HCT116 (cell line): ENCODE data around the gene FRRS1L. TPM values are rescaled to one million over a fixed set of nuclear protein-coding genes. Genes with fewer than 3 reads are reported as not detected.

Experiments used
- ATAC-seq: fragments of 200-7000 bp; cut with Tn5 transposase; 2 replicates; pipeline ENCODE4 v1.9.1; 2020; ENCODE audit warnings: mild to moderate bottlenecking, moderate library complexity
- BruUV-seq: library from RNA; stranded (reverse); fragments of 400-500 nt; replicated peaks from 2 replicates; lab custom pipeline; 2021; lab: Mats Ljungman, UMichigan
- CTCF ChIA-PET: fragments of 300-600 bp; sonication (Branson Sonifier 250); formaldehyde crosslinking; loops from one replicate; lab custom pipeline; 2021; ENCODE audit warnings: antibody characterized with exemption; lab: Charles Lee
- POLR2A ChIA-PET: fragments of 300-600, 350-600 bp; sonication (Branson Sonifier 250); formaldehyde crosslinking; loops from one replicate; lab custom pipeline; 2021; ENCODE audit warnings: antibody characterized with exemption; lab: Charles Lee
- RAD21 ChIA-PET, 2 experiments: fragments of 300-600 bp; sonication (Branson Sonifier 250); formaldehyde crosslinking; loops; one replicate each; lab custom pipeline; 2023; ENCODE audit warnings: low total read pairs in 2 of 2; ENCODE audit not compliant: uncharacterized antibody in 2 of 2, unreplicated experiment in 2 of 2, low non-redundant PET in 1 of 2; lab: Charles Lee
- DNase-seq: peaks from one replicate; pipeline ENCODE4 v3.0.0-alpha.2; 2010; ENCODE audit warnings: low read depth, low spot score
- H2AFZ ChIP-seq: fragments of 200-600 bp; shearing (Covaris generic), sonication (generic); 2 replicates; pipeline ENCODE4 v1.6.1; 2017; ENCODE audit warnings: low read depth, mixed run types, mixed read lengths, antibody characterized with exemption, low read length; ENCODE audit not compliant: poor library complexity, severe bottlenecking
- H3K27ac ChIP-seq: 2 replicates; pipeline ENCODE4 v1.5.1; 2012; ENCODE audit warnings: low read depth, low read length
- H3K27me3 ChIP-seq: fragments of 200-600 bp; sonication (generic); 2 replicates; pipeline ENCODE4 v1.6.1; 2016; ENCODE audit warnings: mixed run types, low read length, mixed read lengths; ENCODE audit not compliant: insufficient read depth
- H3K36me3 ChIP-seq, 2 experiments: fragments of 200-500 bp in 1 of 2; fragments of 200-600 bp in 1 of 2; sonication (Bioruptor generic) in 1 of 2; sonication (generic) in 1 of 2; 2 replicates each; pipeline versions ENCODE4 v1.5.1 to v1.6.1; 2014 to 2016; ENCODE audit warnings: low read length in 2 of 2, inconsistent platforms in 1 of 2, mixed read lengths in 1 of 2, mixed run types in 1 of 2; ENCODE audit not compliant: insufficient read depth in 2 of 2, control insufficient read depth in 1 of 2
- H3K4me1 ChIP-seq, 2 experiments: fragments of 200-600 bp in 1 of 2; sonication (generic) in 1 of 2; 2 replicates each; pipeline versions ENCODE4 v1.5.1 to v1.6.1; 2012 to 2017; ENCODE audit warnings: low read length in 2 of 2, inconsistent platforms in 1 of 2, mild to moderate bottlenecking in 1 of 2, mixed read lengths in 1 of 2, mixed run types in 1 of 2, moderate library complexity in 1 of 2; ENCODE audit not compliant: insufficient read depth in 2 of 2, control insufficient read depth in 1 of 2
- H3K4me2 ChIP-seq: fragments of 200-600 bp; sonication (generic); 2 replicates; pipeline ENCODE4 v1.6.1; 2017; ENCODE audit warnings: mixed run types, low read length, mixed read lengths
- H3K4me3 ChIP-seq, 2 experiments: fragments of 200-600 bp in 1 of 2; sonication (generic) in 1 of 2; replicated peaks in 1 of 2; 2 replicates each; pipeline ENCODE4 v1.5.1; 2011 to 2016; ENCODE audit warnings: low read length in 2 of 2, control low read depth in 1 of 2, low read depth in 1 of 2, mild to moderate bottlenecking in 1 of 2, mixed read lengths in 1 of 2, mixed run types in 1 of 2
- H3K79me2 ChIP-seq: fragments of 200-600 bp; sonication (generic); 2 replicates; pipeline ENCODE4 v1.6.1; 2017; ENCODE audit warnings: mild to moderate bottlenecking, mixed run types, low read length, moderate library complexity, mixed read lengths; ENCODE audit not compliant: insufficient read depth
- H3K9ac ChIP-seq: fragments of 200-600 bp; sonication (generic); 2 replicates; pipeline ENCODE4 v1.6.1; 2016; ENCODE audit warnings: low read length, mixed read lengths
- H3K9me2 ChIP-seq: fragments of 200-600 bp; sonication (generic), shearing (Covaris generic); 2 replicates; pipeline ENCODE4 v1.6.1; 2017; ENCODE audit warnings: mixed run types, mild to moderate bottlenecking, moderate library complexity; ENCODE audit not compliant: insufficient read depth
- H3K9me3 ChIP-seq, 2 experiments: fragments of 200-500 bp in 1 of 2; fragments of 200-600 bp in 1 of 2; sonication (Bioruptor generic) in 1 of 2; sonication (generic) in 1 of 2; 2 replicates each; pipeline ENCODE4 v1.6.1; 2014 to 2017; ENCODE audit warnings: low read length in 2 of 2, mixed read lengths in 2 of 2, inconsistent platforms in 1 of 2, low read depth in 1 of 2, mild to moderate bottlenecking in 1 of 2, mixed run types in 1 of 2, moderate library complexity in 1 of 2; ENCODE audit not compliant: control insufficient read depth in 1 of 2, insufficient read depth in 1 of 2
- H4K20me1 ChIP-seq: fragments of 200-600 bp; sonication (generic), shearing (Covaris generic); 2 replicates; pipeline ENCODE4 v1.6.1; 2017; ENCODE audit warnings: mixed run types, mild to moderate bottlenecking, moderate library complexity; ENCODE audit not compliant: insufficient read depth
- ATF3 ChIP-seq: IDR thresholded peaks from 2 replicates; pipeline ENCODE4 v1.6.1; 2012
- CBX3 ChIP-seq: IDR thresholded peaks from 2 replicates; pipeline ENCODE4 v1.6.1; 2012; ENCODE audit warnings: low read depth
- CEBPB ChIP-seq: IDR thresholded peaks from 2 replicates; pipeline ENCODE4 v1.6.1; 2012; ENCODE audit warnings: low read depth
- CTCF ChIP-seq, 3 experiments: fragments of 200-600 bp in 1 of 3; sonication (generic) in 1 of 3; IDR thresholded peaks in 2 of 3; conservative IDR thresholded peaks in 1 of 3; 2 replicates each; pipeline ENCODE4 v1.5.1; 2012 to 2017; ENCODE audit warnings: low read depth in 2 of 3, low read length in 2 of 3, antibody characterized with exemption in 1 of 3, borderline replicate concordance in 1 of 3, control low read depth in 1 of 3, mild to moderate bottlenecking in 1 of 3, mixed read lengths in 1 of 3, mixed run types in 1 of 3, moderate library complexity in 1 of 3; ENCODE audit not compliant: insufficient read depth in 1 of 3
- EGR1 ChIP-seq: IDR thresholded peaks from 2 replicates; pipeline ENCODE4 v1.6.1; 2012; ENCODE audit warnings: low read depth
- EZH2 ChIP-seq: fragments of 200-600 bp; sonication (generic); IDR thresholded peaks from 2 replicates; pipeline ENCODE4 v1.6.1; 2017; ENCODE audit warnings: antibody characterized with exemption, mixed run types
- EZH2phosphoT487 ChIP-seq: fragments of 200-600 bp; IDR thresholded peaks from 2 replicates; pipeline ENCODE4 v1.6.1; 2018; ENCODE audit warnings: antibody characterized with exemption, borderline replicate concordance
- JUND ChIP-seq: IDR thresholded peaks from 2 replicates; pipeline ENCODE4 v1.6.1; 2012
- MAX ChIP-seq: IDR thresholded peaks from 2 replicates; pipeline ENCODE4 v1.6.1; 2012
- POLR2A ChIP-seq: IDR thresholded peaks from 2 replicates; pipeline ENCODE4 v1.7.0; 2011; ENCODE audit warnings: borderline replicate concordance; ENCODE audit not compliant: insufficient read depth, insufficient read length; ENCODE audit errors: extremely low read depth
- POLR2AphosphoS5 ChIP-seq: IDR thresholded peaks from 2 replicates; pipeline ENCODE4 v1.6.1; 2011; ENCODE audit warnings: mild to moderate bottlenecking, low read depth, low read length, moderate library complexity
- RAD21 ChIP-seq: IDR thresholded peaks from 2 replicates; pipeline ENCODE4 v1.6.1; 2012; ENCODE audit warnings: low read depth, mild to moderate bottlenecking
- SIN3A ChIP-seq: IDR thresholded peaks from 2 replicates; pipeline ENCODE4 v1.6.1; 2012; ENCODE audit warnings: low read depth
- SRF ChIP-seq: IDR thresholded peaks from 2 replicates; pipeline ENCODE4 v1.6.1; 2012; ENCODE audit warnings: low read depth
- TCF7L2 ChIP-seq: IDR thresholded peaks from 2 replicates; pipeline ENCODE4 v1.7.0; 2011; ENCODE audit warnings: borderline replicate concordance, inconsistent platforms; ENCODE audit not compliant: insufficient read depth, insufficient read length; ENCODE audit errors: extremely low read depth
- YY1 ChIP-seq: IDR thresholded peaks from 2 replicates; pipeline ENCODE4 v1.6.1; 2011; ENCODE audit warnings: low read length, low read depth, moderate library complexity, mild to moderate bottlenecking; ENCODE audit not compliant: insufficient replicate concordance; ENCODE audit errors: extremely low read depth
- ZBTB33 ChIP-seq: IDR thresholded peaks from 2 replicates; pipeline ENCODE4 v1.6.1; 2011; ENCODE audit warnings: mild to moderate bottlenecking, low read length, moderate library complexity; ENCODE audit not compliant: insufficient replicate concordance; ENCODE audit errors: extremely low read depth
- ZFX ChIP-seq: fragments of 450-650 bp; IDR thresholded peaks from 2 replicates; pipeline ENCODE4 v1.6.1; 2017
- ZNF274 ChIP-seq: fragments of 200-500 bp; sonication (Bioruptor generic); IDR thresholded peaks from 2 replicates; pipeline ENCODE4 v1.6.1; 2014; ENCODE audit warnings: mild to moderate bottlenecking, low read depth, low read length, inconsistent platforms
- intact Hi-C: fragments of 100-400 bp; cut with micrococcal nuclease; formaldehyde crosslinking; loops from 2 replicates; pipeline ENCODE4 v1.10.0; 2022
- total RNA-seq: library from RNA; stranded (reverse); gene quantifications from one replicate; pipeline ENCODE4 v1.2.1, GENCODE V29; 2021; ENCODE audit not compliant: unreplicated experiment

The FRRS1L gene
- total RNA-seq, 1 experiment from 2014 or later: not detected

- TF ChIP-seq ZFX: peak; percentile 97
- no peak for TF ChIP-seq SRF
- TF ChIP-seq JUND: no peak
- TF ChIP-seq, all 23 proteins: peak for 9
These were observed 47.4 kb downstream of the FRRS1L start, which contains the start of gene TMEM245 (continued) for GRCh38 chr9:109119439-109120203.

- ChIA-PET POLR2A (interaction anchor here (1.6 kb wide), 1 partner anchor 10 kb away, joined by 5 read pairs; no protein-coding TSS in a partner anchor), RAD21 (interaction anchor here in 1 of 2 experiments (0.5 kb wide), 1 partner anchor 52 kb away, joined by 3 read pairs; no protein-coding TSS in a partner anchor), CTCF (no interaction called here)
- DNase-seq (no peak), ATAC-seq (peak; percentile 19)
- H3K4me2 ChIP-seq: peak overlapping the region; percentile 95
- H2AFZ ChIP-seq: no peak overlapping the region
- peak overlapping the region; percentile 92 for H3K9ac ChIP-seq
- H3K27ac ChIP-seq: peak overlapping the region; percentile 87
- peaks cover 15 to 31% of the 10 kb centered on the region in 2 experiments for H3K4me1 ChIP-seq
- intact Hi-C loops: loop anchor here (1.0 to 2.0 kb wide), 2 partner anchors 83 to 198 kb away; no protein-coding TSS in a partner anchor
- H4K20me1 ChIP-seq: peaks cover 8% of the 10 kb centered on the region; the same call in 1 of the 2 replicates
- BruUV-seq: no TSS peak
- peaks cover 58% of the 10 kb centered on the region for H3K79me2 ChIP-seq
- peak overlapping the region; percentile 70 to 93 for H3K4me3 ChIP-seq
- H3K9me3 ChIP-seq: no peaks in the 10 kb centered on the region
- no peaks in the 10 kb centered on the region for H3K36me3 ChIP-seq
- no peaks in the 10 kb centered on the region for H3K27me3 ChIP-seq
- H3K9me2 ChIP-seq: no peaks in the 10 kb centered on the region
- TF ChIP-seq CBX3 (no peak), TCF7L2 (no peak), SIN3A (no peak), RAD21 (no peak), ZBTB33 (no peak), POLR2A (no peak), CTCF (IDR thresholded peaks at IDR 0.05 in 2 of 3, conservative IDR thresholded peaks at IDR 0.05 in 1 of 3; ENCODE audit: borderline replicate concordance in 1 of 3, insufficient read depth in 1 of 3, low read depth in 2 of 3, low read length in 2 of 3) (no peak), EGR1 (no peak), ZNF274 (no peak), ATF3 (no peak), CEBPB (no peak), POLR2AphosphoS5 (no peak), MAX (no peak), SRF (no peak), JUND (no peak), EZH2phosphoT487 (no peak), EZH2 (no peak), YY1 (no peak)
These were observed 48.1 kb downstream of the FRRS1L start for GRCh38 chr9:109118808-109119438.
